Stimulated activated CD8-positive, alpha-beta memory T cell treated with anti-CD3 and anti-CD28 coated beads, Interleukin-7, amount 100 ng/mL, for 1 hour (primary cell): ENCODE measurements around the gene GGT6.

Experiments used
- DNase-seq, 2 donors: peaks; one replicate each; pipeline ENCODE4 v3.0.0-alpha.2; 2020; ENCODE audit warnings: low read depth in 2 of 2

Gene GGT6

DNA sequence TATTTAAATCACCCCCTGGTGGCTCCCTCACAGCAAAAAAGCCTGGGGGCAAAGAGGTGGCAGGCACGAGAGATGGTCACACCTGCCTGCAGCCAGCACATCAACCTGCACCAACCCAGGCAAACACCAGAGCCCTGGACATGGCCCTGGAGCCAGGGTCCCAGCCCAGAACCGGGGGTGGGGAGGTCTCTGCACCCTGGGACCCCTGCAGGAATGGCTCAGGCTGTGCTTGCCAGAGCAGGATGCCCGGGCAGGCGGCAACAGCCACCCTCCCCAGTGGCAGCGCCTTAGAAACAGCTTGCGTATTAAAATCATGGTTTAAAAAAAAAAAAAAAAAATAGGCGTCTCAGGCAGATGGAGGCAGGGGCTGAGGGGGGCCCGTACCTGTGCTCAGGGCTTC is 21.4 kb downstream of the GGT6 start:
- DNase-seq, result no peak

DNA sequence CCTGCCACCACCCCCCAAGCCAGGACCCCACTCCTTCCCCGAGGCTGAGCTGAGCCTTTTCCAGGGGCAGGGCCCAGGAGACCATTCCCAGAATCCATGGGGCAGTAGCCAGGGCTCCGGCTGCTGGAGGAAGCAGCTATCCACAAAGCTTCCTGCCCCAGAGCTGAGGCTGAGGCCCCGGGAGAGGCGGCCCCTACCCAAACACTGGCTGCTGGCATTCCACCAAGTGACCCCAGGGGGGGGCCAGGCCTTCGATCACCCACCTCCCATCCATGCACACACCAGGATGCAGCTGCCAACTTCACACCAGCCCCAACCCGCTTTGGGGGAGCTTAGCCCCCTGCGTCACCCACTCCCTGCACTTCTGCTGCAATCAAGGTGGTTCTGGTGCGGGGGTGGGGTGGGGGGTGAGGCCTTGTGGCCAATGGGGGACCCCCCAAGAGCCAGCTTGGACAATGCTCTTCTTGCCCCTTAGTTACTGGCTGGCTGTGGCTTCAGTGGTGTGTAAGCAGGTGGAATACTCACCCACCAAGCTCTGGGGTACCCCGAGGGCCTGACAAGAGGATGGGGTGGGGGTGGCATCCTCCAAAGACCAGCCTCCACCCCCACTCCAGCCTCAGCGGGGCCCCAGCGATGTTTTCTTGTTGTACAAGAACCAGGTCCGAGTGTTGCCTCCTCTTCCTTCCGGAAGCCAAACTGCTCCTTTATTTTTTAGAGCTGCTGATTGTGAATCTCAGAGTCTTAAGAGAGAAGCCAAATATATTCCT is 22.0 kb downstream of the GGT6 start:
- no peak for DNase-seq

DNA sequence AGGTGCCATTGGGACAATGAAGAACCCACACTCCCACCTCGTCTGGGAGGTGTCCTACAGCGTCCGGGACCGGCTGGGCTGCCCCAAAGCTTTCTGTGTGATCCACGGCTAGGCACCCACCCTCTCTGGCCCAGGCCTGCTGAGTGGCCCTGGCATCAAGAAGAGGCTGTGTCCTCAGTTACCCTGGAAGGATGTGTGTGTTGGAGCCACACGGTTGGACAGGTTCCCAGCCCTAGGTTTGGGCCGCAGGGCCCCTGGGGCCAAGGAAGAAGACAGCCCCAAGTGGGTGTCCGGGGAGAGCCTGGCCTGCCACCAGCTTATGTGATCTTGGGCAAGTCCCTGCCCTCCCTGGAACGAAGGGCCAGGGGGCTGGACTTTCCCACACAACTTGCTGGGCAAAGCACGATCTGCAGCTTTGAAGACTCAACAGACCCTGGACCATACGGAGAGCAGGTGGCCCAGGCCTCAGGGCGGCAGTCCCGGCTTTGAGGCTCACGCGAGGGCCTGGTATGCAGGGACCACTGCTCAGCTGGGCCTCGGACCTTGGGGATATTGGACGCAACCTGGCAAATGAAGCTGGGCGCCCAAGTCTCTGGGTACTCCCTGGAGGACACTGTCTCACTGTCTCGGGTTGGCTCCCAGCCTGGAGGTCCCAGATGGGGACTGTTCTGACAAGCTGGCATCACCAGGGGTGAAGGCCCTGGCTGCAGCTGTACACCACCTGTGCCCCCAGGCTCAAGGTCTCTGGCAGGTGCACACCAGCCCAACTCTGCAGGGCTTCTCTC is 22.7 kb downstream of the GGT6 start:
- DNase-seq, result no peak

DNA sequence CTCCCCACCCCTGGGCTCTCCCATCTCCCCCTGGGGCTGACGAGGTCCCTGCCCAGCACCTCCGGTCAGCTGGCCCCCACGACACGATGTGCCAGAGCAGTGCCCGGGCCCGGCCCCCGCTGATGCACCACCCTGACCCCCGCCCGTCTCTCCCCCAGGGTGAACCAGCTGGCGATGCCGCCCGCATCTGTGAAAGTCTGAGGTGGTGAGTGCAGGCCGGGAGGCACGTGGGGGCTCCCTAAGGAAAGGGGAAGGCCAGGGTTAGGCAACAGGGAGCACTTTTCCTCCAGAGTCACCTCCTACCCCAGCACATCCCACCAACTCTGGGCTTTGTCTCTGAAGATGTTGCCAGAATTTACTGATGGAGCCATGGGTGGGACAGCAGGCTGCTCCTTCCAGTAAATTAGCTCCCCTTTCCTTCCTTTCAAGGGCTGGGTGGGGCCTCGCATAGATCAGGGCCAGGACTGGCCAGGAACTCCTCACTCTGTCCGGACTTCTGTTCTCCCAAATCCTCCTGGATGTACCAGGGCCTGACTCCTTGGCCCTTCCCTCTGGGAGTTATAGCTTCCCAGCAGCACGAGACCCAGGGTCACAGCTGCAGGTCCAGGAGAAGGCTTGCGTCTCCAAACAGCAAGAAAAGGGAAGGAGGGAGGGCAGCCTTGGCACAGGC is 23.5 kb downstream of the GGT6 start:
- no peak for DNase-seq

DNA sequence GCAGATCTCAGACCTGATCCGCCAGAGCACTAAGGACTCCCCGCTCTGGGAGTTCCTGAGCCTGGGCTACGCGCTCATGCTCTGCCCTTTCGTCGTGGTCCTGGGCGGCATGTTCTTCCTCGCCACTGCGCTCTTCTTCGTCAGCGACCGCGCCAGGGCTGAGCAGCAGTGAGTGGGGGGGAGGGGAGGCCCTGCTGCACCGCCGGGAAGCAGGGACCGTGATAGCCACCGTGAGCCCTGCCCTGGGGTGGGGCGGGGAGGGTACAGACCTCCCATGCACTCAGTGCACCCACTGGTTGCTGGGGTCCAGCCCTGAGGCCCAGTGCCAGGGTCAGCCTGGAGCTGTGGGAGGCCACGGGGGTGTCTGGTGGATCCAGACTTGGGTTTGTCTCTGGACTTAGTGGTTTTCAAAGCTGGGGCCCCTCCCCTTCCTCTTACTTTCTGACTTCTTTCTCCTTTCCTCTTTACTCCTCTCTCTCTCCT is 24.1 kb downstream of the GGT6 start:
- DNase-seq, result no peak

DNA sequence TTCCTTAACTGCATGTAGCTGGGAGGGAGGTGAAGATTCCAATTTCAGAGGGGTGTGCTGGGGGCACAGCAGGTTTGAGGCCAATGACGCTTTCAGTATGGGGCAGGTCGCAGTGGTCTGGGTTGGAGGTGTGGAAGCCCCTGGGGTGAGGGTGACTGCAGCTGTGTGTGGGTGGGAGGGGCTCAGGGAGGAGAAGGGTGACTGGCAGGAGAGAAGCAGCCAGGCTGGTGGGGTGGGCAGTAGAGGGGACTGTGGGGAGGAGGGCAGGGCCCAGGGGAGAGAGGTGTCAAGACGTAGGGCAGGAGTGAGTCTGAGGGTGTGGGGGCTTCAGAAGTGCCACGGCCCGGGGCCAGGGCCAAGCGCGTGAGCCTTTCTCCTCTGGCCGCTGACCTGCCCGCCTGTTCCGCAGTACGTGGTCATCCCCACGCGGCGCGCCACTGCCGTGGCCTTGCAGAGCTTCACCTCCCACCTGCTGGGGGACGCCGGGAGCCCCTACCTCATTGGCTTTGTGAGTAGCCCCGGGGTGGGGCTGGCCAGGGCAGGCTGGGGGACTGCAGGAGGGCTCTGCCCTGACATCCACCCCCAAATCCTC is 24.6 kb downstream of the GGT6 start:
- no peak for DNase-seq

DNA sequence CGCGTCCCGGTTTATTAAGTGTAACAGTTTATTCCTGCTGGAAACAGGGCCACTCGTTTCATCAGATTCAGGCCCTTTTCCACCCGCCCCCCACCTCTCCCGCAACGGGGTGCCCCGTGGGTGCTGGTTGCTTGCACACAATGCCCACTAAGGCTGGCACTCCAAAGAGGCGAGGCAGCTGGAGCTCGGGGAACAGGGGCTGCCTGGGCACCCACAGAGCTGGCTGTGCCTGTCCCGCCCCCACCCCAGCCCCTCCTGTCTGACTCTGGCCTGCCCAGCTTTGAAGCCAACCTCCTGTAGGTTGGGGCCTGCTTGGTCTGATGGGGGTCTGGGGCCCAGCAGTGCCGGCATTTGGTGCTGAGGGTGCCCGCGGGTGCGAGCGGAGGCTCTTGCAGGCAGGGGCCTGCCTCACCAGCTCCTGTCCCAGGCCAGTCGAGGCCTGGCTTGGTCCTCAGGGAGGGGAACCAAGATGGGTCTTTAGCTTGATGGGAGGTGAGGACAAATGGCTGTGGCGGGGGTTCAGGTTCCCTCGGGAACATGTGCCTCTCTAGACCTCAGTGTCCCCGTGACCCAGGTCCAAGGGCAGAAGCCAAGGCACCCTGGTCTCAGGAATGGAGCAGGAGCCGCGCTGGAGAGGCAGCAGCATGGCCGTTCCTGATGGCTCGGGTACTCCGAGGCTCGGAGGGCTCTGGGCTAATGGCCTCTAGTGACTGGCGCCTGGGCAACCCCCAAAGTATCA is 25.3 kb downstream of the GGT6 start:
- no peak for DNase-seq

DNA sequence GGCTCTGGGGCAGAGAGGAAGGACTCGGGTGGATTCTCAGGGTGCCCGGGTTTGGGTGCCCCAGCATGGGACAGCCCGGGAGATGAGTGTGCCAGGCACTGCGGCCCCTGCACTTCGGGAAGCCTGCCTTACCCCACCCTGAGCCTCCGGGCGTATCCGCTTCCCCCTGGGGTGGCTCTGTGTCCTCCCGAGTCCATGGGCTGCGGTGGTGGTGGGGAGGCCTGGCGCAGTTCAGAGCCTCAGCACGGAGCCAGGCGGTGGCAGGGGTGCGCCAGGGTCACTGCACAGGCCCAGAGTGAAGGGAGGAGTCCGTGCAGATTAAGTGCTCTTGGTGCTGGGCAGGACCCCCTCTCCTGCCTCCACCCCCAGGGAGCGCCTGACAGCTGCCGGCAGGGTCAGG is 25.9 kb downstream of the GGT6 start:
- no peak for DNase-seq

DNA sequence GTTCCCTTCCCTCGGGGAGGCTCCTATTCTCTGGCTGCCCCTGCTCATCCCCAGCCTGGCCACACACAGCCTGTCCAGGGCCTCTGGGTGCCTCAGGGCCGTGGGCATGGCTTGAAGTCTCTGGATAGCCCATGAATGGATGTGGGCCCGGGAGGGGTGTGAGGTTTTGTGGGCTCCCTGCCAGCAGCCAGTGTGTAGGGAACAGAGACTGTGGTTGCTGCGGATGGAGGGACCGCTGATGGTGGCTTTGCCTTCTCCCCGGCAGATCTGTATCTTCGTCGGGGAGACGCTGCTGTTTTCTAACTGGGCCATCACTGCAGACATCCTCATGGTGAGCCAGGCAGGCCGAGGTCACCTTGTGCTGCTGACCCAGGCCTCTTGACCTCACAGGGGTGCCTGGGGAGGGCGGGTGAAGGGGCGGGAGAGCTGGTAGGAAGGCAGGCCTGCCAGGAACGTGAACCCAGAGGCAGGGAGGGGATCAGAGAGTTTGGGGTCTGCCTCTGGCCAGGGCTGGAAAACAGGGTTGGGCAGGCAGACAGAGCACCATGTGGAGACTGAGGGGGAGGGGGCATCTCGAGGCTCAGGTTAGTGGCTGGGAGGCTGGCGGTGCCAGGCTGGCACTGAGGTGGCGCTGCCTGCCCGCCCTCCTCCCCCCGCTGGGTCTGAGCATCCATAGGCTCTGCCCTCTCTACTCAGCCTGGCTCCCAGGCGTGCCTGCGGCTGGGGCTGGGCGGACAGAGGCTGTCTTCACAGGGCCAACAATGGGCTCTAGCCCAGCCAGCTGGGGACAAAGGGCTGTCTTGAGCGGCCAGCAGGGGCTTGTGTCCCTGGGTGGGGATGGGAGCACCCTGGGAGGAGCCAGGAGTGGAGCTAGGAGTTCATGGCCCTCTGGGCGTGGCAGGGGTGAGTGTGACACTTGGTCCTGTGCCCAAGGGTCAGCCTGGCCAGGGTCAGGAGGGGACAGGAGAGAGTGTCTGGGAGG is 26.6 kb downstream of the GGT6 start:
- DNase-seq, result no peak

DNA sequence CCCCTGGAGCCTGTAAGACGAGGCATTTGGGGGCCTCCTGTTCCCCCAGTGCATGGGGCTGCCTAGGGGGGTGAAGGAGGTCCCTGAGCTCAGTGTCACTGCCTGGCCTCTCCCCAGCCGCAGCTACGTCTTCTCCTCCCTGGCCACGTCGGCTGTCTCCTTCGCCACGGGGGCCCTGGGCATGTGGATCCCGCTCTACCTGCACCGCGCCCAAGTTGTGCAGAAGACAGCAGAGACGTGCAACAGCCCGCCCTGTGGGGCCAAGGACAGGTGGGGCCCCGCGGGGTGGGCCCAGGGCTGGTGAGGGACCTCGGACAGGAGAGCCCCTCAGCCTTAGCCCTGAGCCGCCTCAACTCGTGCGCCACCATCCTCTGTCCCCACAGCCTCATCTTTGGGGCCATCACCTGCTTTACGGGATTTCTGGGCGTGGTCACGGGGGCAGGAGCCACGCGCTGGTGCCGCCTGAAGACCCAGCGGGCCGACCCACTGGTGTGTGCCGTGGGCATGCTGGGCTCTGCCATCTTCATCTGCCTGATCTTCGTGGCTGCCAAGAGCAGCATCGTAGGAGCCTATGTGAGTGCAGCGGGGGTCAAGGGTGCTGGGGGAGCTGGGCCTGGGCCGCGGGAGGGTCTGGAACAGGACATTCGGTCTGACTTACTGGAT is 27.4 kb downstream of the GGT6 start:
- no peak for DNase-seq

DNA sequence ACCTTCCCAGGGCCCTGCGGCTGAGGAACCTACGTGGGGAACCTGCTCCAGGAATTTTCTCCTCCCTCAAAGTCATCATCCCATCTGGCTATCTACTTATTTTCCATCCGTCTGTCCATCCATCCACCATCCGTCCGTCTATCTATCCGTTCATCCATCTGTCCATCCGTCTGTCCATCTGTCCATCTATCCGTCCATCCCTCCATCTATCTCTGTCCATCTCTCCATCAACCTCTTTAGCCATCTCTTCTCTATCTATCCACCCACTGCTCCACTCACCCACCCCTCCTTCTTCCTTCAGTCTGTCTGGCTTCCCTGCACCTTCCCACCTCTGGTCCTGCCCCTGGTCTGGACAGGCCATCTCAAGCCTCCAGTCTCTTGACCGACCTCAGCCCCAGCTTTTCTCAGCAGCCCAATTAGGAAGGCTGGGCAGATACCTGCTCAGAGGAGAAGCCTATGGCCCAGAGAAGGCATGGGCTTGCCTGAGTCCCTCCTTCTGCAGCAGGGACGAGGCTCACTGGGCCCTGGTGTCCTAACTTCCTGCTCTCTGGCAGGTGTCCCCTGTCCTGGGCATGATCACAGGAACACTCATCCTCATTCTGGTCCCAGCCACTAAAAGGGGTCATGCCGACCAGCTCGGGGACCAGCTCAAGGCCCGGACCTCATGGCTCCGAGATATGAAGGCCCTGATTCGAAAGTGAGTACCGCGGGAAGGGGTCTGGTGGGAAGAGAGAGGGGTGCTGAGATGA is 28.2 kb downstream of the GGT6 start:
- no peak for DNase-seq

DNA sequence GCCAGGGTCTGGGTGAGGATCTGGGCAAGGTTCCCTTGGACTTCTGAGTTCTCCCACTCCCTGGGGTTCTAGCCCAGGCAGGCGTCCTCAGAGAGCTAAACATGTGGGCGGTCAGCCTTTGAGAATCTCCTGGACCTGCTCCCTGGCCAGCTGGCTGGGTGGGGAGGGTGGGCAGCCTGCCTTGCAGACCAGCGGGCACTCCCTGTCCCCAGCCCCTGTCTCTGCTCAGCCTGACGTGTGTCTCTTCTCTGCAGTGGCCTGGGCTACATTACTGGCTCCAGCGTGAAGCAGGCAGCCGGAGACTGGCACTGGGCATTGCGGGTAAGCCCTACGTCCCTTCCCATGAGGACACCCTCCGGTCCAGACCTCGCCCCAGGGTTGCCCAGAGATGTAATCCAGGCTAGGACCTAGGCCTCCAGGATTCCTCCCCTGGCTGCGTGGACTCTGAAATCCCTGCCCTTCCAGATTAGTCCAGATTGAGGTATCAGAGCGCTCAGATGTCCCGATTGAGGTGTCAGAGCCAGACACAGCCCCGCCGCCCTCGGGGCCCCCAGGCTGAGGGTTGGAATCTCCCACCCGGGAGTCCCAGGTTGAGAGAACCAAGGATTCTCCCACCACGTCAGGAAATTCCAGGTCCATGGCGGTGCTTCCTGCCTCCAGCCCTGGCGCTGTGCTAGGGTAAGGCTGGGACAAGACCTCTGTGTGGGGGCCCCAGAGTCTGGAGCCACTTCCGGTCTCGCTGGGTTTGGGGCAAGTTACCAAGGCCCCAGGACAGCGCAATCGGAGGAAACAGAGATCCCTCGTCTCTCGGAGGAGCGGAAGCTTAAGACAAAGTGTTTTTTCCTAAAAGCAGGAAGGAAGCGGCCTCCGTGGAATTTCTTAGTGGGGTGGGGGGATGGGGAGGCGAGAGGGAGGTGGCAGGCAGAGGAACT is 29.3 kb downstream of the GGT6 start:
- DNase-seq, result no peak

DNA sequence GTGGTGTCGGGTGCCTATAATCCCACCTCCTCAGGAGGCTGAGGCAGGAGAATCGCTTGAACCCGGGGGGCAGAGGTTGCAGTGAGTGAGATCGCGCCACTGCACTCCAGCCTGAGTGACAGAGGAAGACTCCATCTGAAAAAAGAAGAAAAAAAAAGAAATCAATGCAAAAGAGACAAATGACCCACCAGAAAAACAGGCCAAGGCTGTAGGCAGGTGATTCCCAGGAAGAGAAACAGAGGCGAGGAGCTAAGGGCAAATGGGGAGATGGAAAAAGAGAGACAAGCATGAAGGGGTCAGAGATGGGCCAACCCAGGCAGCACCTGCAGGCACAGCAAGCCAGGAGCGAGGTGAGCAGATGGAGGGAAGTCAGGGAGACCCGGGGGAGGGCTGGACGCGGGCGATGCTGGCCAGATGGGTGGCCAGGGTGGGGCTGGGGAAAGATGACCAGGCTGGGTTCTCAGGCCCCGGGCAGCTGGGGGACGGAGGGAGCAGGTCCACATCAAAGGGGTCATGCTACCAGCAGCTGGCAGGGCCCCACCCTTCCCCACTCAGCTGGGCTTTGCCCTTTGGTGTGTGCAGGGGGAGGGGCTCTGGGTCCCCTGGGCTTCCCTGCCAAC is 30.7 kb downstream of the GGT6 start:
- DNase-seq, result no peak

DNA sequence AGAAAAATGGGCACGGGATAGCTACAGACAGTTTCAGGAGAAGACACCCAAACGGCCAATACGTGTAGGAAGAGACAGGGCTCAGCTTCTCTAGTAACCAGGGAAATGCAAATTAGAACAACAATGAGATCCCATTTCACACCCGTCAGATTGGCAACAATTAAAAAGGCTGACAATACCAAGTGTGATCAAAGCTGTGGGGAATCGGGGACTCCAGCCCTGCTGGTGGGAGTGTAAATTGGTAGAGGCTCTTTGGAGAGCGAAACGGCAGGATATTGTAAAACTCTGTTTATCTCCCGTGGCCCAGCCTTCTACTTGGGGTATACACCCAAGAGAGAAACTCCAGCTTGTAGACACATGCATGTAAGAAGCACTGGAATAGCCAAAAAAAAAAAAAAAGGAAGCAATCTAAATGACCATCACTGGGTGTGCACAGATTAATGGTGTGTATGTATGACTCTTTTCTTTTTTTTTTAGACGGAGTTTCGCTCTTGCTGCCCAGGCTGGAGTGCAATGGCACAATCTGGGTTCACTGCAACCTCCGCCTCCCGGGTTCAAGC is 32.7 kb downstream of the GGT6 start:
- DNase-seq, result no peak

DNA sequence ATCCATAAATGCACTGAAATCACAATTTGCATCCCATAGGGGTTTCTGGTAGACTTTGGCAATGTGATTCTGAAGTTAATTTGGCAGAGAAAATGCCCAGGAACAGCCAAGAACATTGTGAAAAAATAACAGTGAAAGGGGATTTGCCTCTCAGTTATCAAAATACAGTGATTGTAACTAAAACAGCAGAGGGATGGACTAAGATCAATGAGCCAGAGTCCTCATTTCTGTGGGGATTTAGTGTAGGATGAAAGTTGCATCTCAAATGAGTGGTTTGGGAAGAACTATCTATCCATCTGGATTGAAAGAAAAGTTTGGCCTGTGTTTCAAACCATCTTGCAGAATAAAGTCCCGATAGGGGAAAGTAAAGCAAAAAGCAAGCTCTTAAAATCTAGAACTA is 33.2 kb downstream of the GGT6 start:
- no peak for DNase-seq

DNA sequence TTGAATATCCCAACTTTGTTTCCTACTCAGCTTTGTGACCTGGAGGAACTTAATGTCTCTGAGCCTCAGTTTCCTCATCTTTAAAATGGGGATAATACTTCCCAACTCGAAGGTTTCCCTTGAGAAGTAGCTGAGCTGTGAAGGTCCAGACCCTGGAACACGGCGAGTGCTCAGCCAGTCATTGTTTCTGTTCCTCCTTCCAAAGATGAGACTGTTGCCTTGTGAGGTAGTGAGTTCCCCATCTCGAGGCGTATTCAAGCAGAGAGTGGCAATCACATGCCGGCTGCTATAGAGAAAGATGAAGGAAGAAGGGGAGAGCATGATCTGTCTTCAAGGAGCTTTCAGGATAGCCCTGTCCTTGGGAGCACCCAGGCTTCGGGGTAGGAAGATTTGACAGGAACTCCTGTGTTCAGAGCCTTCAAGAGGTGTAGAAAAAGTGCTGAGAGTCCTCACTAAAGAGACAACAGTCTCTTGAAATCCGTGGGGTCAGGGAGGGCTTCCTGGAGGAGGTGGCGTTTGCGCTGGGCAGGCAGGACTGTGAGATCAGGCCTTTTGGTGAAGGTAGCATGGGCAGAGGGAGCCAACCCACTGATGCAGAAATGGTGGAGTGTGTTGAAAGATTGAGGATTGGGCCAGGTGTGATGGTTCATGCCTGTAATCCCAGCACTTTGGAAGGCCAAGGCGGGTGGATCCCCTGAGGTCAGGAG is 34.5 kb downstream of the GGT6 start:
- no peak for DNase-seq

DNA sequence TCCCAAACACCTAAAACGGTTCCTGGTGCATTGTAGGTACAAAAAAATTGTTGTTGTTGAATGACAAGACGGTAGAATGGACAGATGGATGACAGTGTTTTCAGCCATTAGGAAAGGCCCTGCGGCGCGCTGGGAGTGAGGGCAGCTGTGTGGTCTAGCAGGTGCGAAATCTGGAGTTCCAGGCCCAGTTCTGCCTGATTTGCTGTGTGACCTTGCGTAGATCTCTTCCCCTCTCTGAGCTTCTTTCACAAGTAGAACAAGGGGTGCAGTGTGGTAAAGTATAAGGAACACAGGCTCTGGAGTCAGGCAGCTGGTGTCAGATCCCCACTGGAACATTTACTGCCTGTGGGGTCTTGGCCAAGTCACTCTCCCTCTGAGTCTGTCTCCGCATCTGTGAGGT is 36.4 kb downstream of the GGT6 start:
- no peak for DNase-seq
